Measurements from ENCODE around the gene CD300C. TPM values are rescaled to one million over a fixed set of nuclear protein-coding genes. Genes with fewer than 3 reads are reported as not detected.

The CD300C gene
- 0.40 TPM for polyA plus RNA-seq (2013)

DNA sequence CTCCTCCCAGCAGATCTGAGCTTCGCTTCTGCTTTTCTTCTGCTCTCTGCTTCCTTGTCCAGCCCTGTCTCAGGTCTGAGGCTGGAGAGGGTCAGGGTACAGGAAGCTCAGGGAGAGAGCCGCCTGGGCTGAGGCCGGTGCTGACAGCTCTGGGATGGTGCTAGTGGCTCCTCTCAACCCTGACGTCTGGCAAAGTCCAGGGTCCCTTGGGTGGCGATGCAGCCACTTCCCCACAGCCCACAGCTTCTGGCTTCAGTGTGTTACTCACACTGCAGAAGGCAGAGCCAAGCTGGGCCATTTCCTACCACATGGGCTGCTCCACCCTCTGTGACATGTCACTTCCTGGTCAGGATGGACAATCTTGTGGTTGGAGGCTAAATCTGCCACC is at the start of gene CD300C:
Gene CD300C, minus strand, starts transcription at position 273 of the 388 bp plus-strand sequence. CDS start 333 bp downstream, outside the sequence.
- no peaks in the 10 kb centered on the region for H3K36me3 ChIP-seq (ENCODE audit: control insufficient read depth in 4 of 4, insufficient read depth in 4 of 4, low read length in 3 of 4)
- peaks cover 0 to 49% (median 25%) of the 10 kb centered on the region in 4 experiments for H3K4me1 ChIP-seq (ENCODE audit: control extremely low read depth in 1 of 4, control insufficient read depth in 4 of 4, insufficient read depth in 4 of 4, low read length in 3 of 4)
- 51% methylated on average over 3 of the region's 5 CpGs for WGBS (ENCODE audit: insufficient coverage)
- H3K4me3 ChIP-seq (ENCODE audit: control insufficient read depth in 1 of 7, extremely low read depth in 1 of 7, insufficient read depth in 4 of 7, low read depth in 2 of 7, low read length in 6 of 7), result peak within 1 kb of the TSS in 1 of 7 experiments; percentile 24
- CTCF ChIA-PET, result interaction anchor here (1.0 to 1.5 kb wide), 4 partner anchors 54 to 193 kb away, joined by 3 read pairs; no protein-coding TSS in a partner anchor
- H3K27me3 ChIP-seq (replicated peaks in 2 of 5; ENCODE audit: control insufficient read depth in 4 of 5, insufficient read depth in 5 of 5, low read length in 4 of 5), result no peaks in the 10 kb centered on the region
- POLR2A ChIA-PET, result interaction anchor here (1.0 kb wide), 1 partner anchor 58 kb away, joined by 3 read pairs; no protein-coding TSS in a partner anchor
- H3K9me3 ChIP-seq (ENCODE audit: control extremely low read depth in 1 of 5, control insufficient read depth in 4 of 5, insufficient read depth in 2 of 5, low read depth in 1 of 5, low read length in 4 of 5), result no peaks in the 10 kb centered on the region
- DNase-seq, result peak in 2 of 3 donors; percentile 60 to 74
- no peak within 1 kb of the TSS for H3K27ac ChIP-seq (ENCODE audit: insufficient read depth in 1 of 2, low read depth in 1 of 2, low read length in 2 of 2, poor library complexity in 1 of 2, severe bottlenecking in 2 of 2)

GRCh38 chr17:74595037-74595750 is 49.3 kb upstream of the CD300C start:
- Histone ChIP-seq H3K4me1 (ENCODE audit: control extremely low read depth in 1 of 4, control insufficient read depth in 4 of 4, insufficient read depth in 4 of 4, low read length in 3 of 4) (peaks cover 10 to 28% (median 26%) of the 10 kb centered on the region in 4 experiments), H3K4me3 (ENCODE audit: control insufficient read depth in 1 of 7, extremely low read depth in 1 of 7, insufficient read depth in 4 of 7, low read depth in 2 of 7, low read length in 6 of 7) (no peak overlapping the region), H3K36me3 (ENCODE audit: control insufficient read depth in 4 of 4, insufficient read depth in 4 of 4, low read length in 3 of 4) (no peaks in the 10 kb centered on the region), H3K27ac (ENCODE audit: insufficient read depth in 1 of 2, low read depth in 1 of 2, low read length in 2 of 2, poor library complexity in 1 of 2, severe bottlenecking in 2 of 2) (no peak overlapping the region), H3K9me3 (ENCODE audit: control extremely low read depth in 1 of 5, control insufficient read depth in 4 of 5, insufficient read depth in 2 of 5, low read depth in 1 of 5, low read length in 4 of 5) (no peaks in the 10 kb centered on the region), H3K27me3 (replicated peaks in 2 of 5; ENCODE audit: control insufficient read depth in 4 of 5, insufficient read depth in 5 of 5, low read length in 4 of 5) (no peaks in the 10 kb centered on the region)
- CTCF ChIA-PET, result interaction anchor here (1.3 kb wide), 1 partner anchor 22 kb away, joined by 5 read pairs; no protein-coding TSS in a partner anchor
- WGBS (ENCODE audit: insufficient coverage), result 100% methylated on average over 2 of the region's 6 CpGs
- DNase-seq, result no peak
- POLR2A ChIA-PET, result no interaction called here

DNA sequence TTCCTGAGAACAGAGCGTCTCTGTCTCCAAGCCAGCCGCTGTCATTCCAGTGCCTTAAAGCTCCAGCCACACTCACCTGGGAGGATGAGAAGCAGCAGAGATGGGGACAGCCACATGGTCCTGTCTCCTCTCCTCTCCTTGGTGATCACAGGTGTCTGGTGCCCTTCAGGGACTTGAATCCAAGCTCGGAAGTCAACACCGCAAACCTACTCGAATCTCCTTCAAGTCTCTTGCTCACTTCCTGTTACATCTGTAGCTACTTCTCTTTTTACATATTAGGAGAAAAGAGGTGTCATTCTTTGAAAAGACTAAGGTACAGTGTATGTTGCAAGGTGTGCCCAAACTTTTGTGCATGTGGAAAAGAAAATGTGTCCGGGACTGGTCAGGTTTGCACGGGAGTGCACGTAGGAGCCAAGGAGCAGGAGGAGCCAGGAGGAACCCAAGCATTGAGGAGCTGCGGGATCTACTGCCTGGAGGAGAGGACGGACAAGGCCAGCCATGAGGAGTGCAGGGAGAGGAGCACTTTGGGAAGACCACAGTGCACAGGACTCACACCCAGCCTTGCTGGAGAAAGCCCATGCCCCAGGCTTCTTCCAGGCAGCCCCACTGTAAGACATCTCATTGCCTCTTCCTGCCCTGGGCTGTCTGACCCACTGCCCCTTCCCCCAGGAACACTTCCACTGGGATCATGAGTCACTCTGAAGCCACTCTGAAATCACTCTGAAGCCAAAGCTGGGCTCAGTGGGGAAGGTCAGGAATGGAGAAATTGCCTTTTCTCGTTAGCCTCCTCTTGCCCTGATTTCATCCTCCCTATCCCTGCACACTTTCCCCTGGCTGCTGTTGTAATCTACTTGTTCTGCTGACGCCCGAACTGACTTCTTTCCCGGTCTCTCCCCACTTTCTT is 46.4 kb upstream of the CD300C start, which contains the start of gene CD300LD:
Gene CD300LD, minus strand, starts transcription at position 197 of the 904 bp plus-strand sequence. Its CDS starts 81 bp downstream, at position 116.
- Histone ChIP-seq H3K9me3 (ENCODE audit: control extremely low read depth in 1 of 5, control insufficient read depth in 4 of 5, insufficient read depth in 2 of 5, low read depth in 1 of 5, low read length in 4 of 5) (no peaks in the 10 kb centered on the region), H3K4me1 (ENCODE audit: control extremely low read depth in 1 of 4, control insufficient read depth in 4 of 4, insufficient read depth in 4 of 4, low read length in 3 of 4) (peaks cover 0 to 13% (median 8%) of the 10 kb centered on the region in 4 experiments), H3K27ac (ENCODE audit: insufficient read depth in 1 of 2, low read depth in 1 of 2, low read length in 2 of 2, poor library complexity in 1 of 2, severe bottlenecking in 2 of 2) (no peak within 1 kb of the TSS), H3K4me3 (ENCODE audit: control insufficient read depth in 1 of 7, extremely low read depth in 1 of 7, insufficient read depth in 4 of 7, low read depth in 2 of 7, low read length in 6 of 7) (no peak within 1 kb of the TSS), H3K27me3 (replicated peaks in 2 of 5; ENCODE audit: control insufficient read depth in 4 of 5, insufficient read depth in 5 of 5, low read length in 4 of 5) (no peaks in the 10 kb centered on the region), H3K36me3 (ENCODE audit: control insufficient read depth in 4 of 4, insufficient read depth in 4 of 4, low read length in 3 of 4) (no peaks in the 10 kb centered on the region)
- ChIA-PET CTCF (interaction anchor here (0.7 to 5.4 kb wide), 8 partner anchors 8 to 224 kb away, joined by 3 to 24 read pairs (median 4); partner anchors contain the start of gene CD300H), POLR2A (no interaction called here)
- DNase-seq, result peak; percentile 50 to 88 (median 80)
- WGBS (ENCODE audit: insufficient coverage), result 95% methylated on average over 9 of the region's 14 CpGs

- H3K27me3 ChIP-seq (replicated peaks in 2 of 5; ENCODE audit: control insufficient read depth in 4 of 5, insufficient read depth in 5 of 5, low read length in 4 of 5), result no peaks in the 10 kb centered on the region
- H3K9me3 ChIP-seq (ENCODE audit: control extremely low read depth in 1 of 5, control insufficient read depth in 4 of 5, insufficient read depth in 2 of 5, low read depth in 1 of 5, low read length in 4 of 5), result no peaks in the 10 kb centered on the region
- no peaks in the 10 kb centered on the region for H3K36me3 ChIP-seq (ENCODE audit: control insufficient read depth in 4 of 4, insufficient read depth in 4 of 4, low read length in 3 of 4)
- POLR2A ChIA-PET, result interaction anchor here (0.7 kb wide), 1 partner anchor 22 kb away, joined by 6 read pairs; no protein-coding TSS in a partner anchor
- WGBS (ENCODE audit: insufficient coverage), result 80% methylated on average over 1 of the region's 1 CpG
- H3K4me1 ChIP-seq (ENCODE audit: control extremely low read depth in 1 of 4, control insufficient read depth in 4 of 4, insufficient read depth in 4 of 4, low read length in 3 of 4), result peaks cover 0 to 13% (median 8%) of the 10 kb centered on the region in 4 experiments
- CTCF ChIA-PET, result interaction anchor here (0.7 to 5.4 kb wide), 5 partner anchors 9 to 56 kb away, joined by 3 to 24 read pairs (median 7); partner anchors contain the start of gene CD300H
- no peak for DNase-seq
- H3K27ac ChIP-seq (ENCODE audit: insufficient read depth in 1 of 2, low read depth in 1 of 2, low read length in 2 of 2, poor library complexity in 1 of 2, severe bottlenecking in 2 of 2), result no peak overlapping the region
- H3K4me3 ChIP-seq (ENCODE audit: control insufficient read depth in 1 of 7, extremely low read depth in 1 of 7, insufficient read depth in 4 of 7, low read depth in 2 of 7, low read length in 6 of 7), result no peak overlapping the region
Observed at GRCh38 chr17:74591503-74591902, 45.6 kb upstream of the CD300C start.

- Histone ChIP-seq H3K4me3 (ENCODE audit: control insufficient read depth in 1 of 7, extremely low read depth in 1 of 7, insufficient read depth in 4 of 7, low read depth in 2 of 7, low read length in 6 of 7) (no peak overlapping the region), H3K27ac (ENCODE audit: insufficient read depth in 1 of 2, low read depth in 1 of 2, low read length in 2 of 2, poor library complexity in 1 of 2, severe bottlenecking in 2 of 2) (no peak overlapping the region), H3K27me3 (replicated peaks in 2 of 5; ENCODE audit: control insufficient read depth in 4 of 5, insufficient read depth in 5 of 5, low read length in 4 of 5) (peaks cover 0 to 2% (median 0%) of the 10 kb centered on the region in 5 experiments), H3K9me3 (ENCODE audit: control extremely low read depth in 1 of 5, control insufficient read depth in 4 of 5, insufficient read depth in 2 of 5, low read depth in 1 of 5, low read length in 4 of 5) (peaks cover 0 to 8% (median 5%) of the 10 kb centered on the region in 5 experiments), H3K4me1 (ENCODE audit: control extremely low read depth in 1 of 4, control insufficient read depth in 4 of 4, insufficient read depth in 4 of 4, low read length in 3 of 4) (no peaks in the 10 kb centered on the region), H3K36me3 (ENCODE audit: control insufficient read depth in 4 of 4, insufficient read depth in 4 of 4, low read length in 3 of 4) (no peaks in the 10 kb centered on the region)
- 97% methylated on average over 5 of the region's 5 CpGs for WGBS (ENCODE audit: insufficient coverage)
- ChIA-PET POLR2A (no interaction called here), CTCF (no interaction called here)
- no peak for DNase-seq
Observed at GRCh38 chr17:74585711-74586110, 39.8 kb upstream of the CD300C start.

DNA sequence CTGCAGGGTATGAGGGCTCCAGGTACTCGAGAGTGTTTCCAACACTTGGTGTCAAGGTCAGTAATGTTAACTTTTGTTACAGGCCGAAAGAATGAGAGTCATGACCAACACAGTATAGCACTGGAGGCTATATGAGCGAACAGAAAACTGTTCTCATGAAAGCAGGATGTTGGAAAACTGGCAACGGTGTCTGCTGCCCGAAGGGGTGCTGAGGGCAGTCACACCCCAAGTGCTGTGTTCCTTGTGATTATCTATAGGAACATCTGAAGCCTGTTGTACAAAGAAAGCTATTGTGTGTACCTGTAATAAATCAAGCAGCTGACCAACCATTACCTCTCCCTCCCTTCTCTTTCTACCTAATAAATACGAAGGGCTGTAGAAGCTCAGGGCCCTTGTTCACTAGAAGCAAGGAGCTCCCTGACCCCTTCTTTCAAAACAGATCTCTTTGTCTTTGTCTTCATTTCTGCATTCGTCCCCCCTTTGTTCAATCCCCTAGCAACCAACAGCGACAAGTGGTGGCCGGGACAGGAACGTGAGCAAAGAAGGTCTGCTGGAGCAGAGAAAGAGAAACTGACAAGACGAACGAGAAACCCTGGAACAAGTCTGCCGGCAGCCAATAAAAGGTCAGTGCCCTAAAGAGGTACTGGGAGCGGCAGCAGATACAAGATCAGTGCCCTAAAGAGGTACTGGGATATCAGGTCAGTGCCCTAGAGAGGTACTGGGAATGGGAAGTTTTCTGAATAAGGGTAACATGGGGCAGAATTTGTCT is 38.6 kb upstream of the CD300C start:
- WGBS (ENCODE audit: insufficient coverage), result 91% methylated on average over 8 of the region's 14 CpGs
- Histone ChIP-seq H3K27me3 (replicated peaks in 2 of 5; ENCODE audit: control insufficient read depth in 4 of 5, insufficient read depth in 5 of 5, low read length in 4 of 5) (peaks cover 0 to 2% (median 0%) of the 10 kb centered on the region in 5 experiments), H3K4me1 (ENCODE audit: control extremely low read depth in 1 of 4, control insufficient read depth in 4 of 4, insufficient read depth in 4 of 4, low read length in 3 of 4) (peaks cover 0 to 8% (median 8%) of the 10 kb centered on the region in 4 experiments), H3K9me3 (ENCODE audit: control extremely low read depth in 1 of 5, control insufficient read depth in 4 of 5, insufficient read depth in 2 of 5, low read depth in 1 of 5, low read length in 4 of 5) (peaks cover 0 to 8% (median 5%) of the 10 kb centered on the region in 5 experiments), H3K27ac (ENCODE audit: insufficient read depth in 1 of 2, low read depth in 1 of 2, low read length in 2 of 2, poor library complexity in 1 of 2, severe bottlenecking in 2 of 2) (no peak overlapping the region), H3K36me3 (ENCODE audit: control insufficient read depth in 4 of 4, insufficient read depth in 4 of 4, low read length in 3 of 4) (no peaks in the 10 kb centered on the region), H3K4me3 (ENCODE audit: control insufficient read depth in 1 of 7, extremely low read depth in 1 of 7, insufficient read depth in 4 of 7, low read depth in 2 of 7, low read length in 6 of 7) (no peak overlapping the region)
- ChIA-PET POLR2A (no interaction called here), CTCF (interaction anchor here (1.2 kb wide), 1 partner anchor 19 kb away, joined by 3 read pairs; no protein-coding TSS in a partner anchor)
- no peak for DNase-seq
